ENCODE measurements around the gene CYP19A1. TPM values are rescaled to one million over a fixed set of nuclear protein-coding genes. Genes with fewer than 3 reads are reported as not detected.

Gene CYP19A1
- total RNA-seq, 1 experiment from 2014 or later: 0.77 TPM

- H3K27me3 Mint-ChIP-seq (ENCODE audit: insufficient read depth, unreplicated experiment): no peaks in the 10 kb centered on the region
- TF ChIP-seq, protein P1, sequence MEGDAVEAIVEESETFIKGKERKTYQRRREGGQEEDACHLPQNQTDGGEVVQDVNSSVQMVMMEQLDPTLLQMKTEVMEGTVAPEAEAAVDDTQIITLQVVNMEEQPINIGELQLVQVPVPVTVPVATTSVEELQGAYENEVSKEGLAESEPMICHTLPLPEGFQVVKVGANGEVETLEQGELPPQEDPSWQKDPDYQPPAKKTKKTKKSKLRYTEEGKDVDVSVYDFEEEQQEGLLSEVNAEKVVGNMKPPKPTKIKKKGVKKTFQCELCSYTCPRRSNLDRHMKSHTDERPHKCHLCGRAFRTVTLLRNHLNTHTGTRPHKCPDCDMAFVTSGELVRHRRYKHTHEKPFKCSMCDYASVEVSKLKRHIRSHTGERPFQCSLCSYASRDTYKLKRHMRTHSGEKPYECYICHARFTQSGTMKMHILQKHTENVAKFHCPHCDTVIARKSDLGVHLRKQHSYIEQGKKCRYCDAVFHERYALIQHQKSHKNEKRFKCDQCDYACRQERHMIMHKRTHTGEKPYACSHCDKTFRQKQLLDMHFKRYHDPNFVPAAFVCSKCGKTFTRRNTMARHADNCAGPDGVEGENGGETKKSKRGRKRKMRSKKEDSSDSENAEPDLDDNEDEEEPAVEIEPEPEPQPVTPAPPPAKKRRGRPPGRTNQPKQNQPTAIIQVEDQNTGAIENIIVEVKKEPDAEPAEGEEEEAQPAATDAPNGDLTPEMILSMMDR (IDR thresholded peaks at IDR 0.05; ENCODE audit: insufficient read depth in 1 of 2, low read depth in 1 of 2, low read length in 1 of 2, severe bottlenecking in 1 of 2, unreplicated experiment in 1 of 2): no peak
- H3K36me3 ChIP-seq (ENCODE audit: control insufficient read depth, insufficient read depth, low read length): no peaks in the 10 kb centered on the region
- no peaks in the 10 kb centered on the region for H3K4me1 ChIP-seq
- BruUV-seq (replicated peaks): no TSS peak
- H3K4me1 Mint-ChIP-seq (ENCODE audit: low read depth, unreplicated experiment): no peaks in the 10 kb centered on the region
- H3K27me3 ChIP-seq (replicated peaks; ENCODE audit: control insufficient read depth, insufficient read depth, low read length): no peaks in the 10 kb centered on the region
- no peaks in the 10 kb centered on the region for H3K9me3 Mint-ChIP-seq (ENCODE audit: unreplicated experiment)
- no peak overlapping the region for H3K27ac Mint-ChIP-seq (ENCODE audit: unreplicated experiment)
- H3K9me3 ChIP-seq: no peaks in the 10 kb centered on the region
- H3K4me3 Mint-ChIP-seq (ENCODE audit: unreplicated experiment): no peak overlapping the region
- DNase-seq: no peak
- CTCF ChIA-PET: no interaction called here
- no peak overlapping the region for H3K4me3 ChIP-seq (ENCODE audit: low read depth, low read length)
- POLR2A ChIA-PET: no interaction called here
- H3K36me3 Mint-ChIP-seq (ENCODE audit: insufficient read depth, unreplicated experiment): no peaks in the 10 kb centered on the region
- intact Hi-C loops (cut with micrococcal nuclease; ENCODE audit: unreplicated experiment): no loop called here
These were observed 114.6 kb downstream of the CYP19A1 start for GRCh38 chr15:51223771-51224229.

- TF ChIP-seq, protein P1 (IDR thresholded peaks at IDR 0.05; ENCODE audit: insufficient read depth in 1 of 2, low read depth in 1 of 2, low read length in 1 of 2, severe bottlenecking in 1 of 2, unreplicated experiment in 1 of 2): no peak
- no peaks in the 10 kb centered on the region for H3K4me1 Mint-ChIP-seq (ENCODE audit: low read depth, unreplicated experiment)
- Histone ChIP-seq H3K4me1 (no peaks in the 10 kb centered on the region), H3K27me3 (replicated peaks; ENCODE audit: control insufficient read depth, insufficient read depth, low read length) (no peaks in the 10 kb centered on the region), H3K9me3 (no peaks in the 10 kb centered on the region), H3K36me3 (ENCODE audit: control insufficient read depth, insufficient read depth, low read length) (no peaks in the 10 kb centered on the region), H3K4me3 (ENCODE audit: low read depth, low read length) (no peak overlapping the region)
- intact Hi-C loops (cut with micrococcal nuclease; ENCODE audit: unreplicated experiment): no loop called here
- no peak for DNase-seq
- H3K4me3 Mint-ChIP-seq (ENCODE audit: unreplicated experiment): no peak overlapping the region
- POLR2A ChIA-PET: no interaction called here
- H3K9me3 Mint-ChIP-seq (ENCODE audit: unreplicated experiment): no peaks in the 10 kb centered on the region
- H3K27me3 Mint-ChIP-seq (ENCODE audit: insufficient read depth, unreplicated experiment): no peaks in the 10 kb centered on the region
- H3K27ac Mint-ChIP-seq (ENCODE audit: unreplicated experiment): no peak overlapping the region
- CTCF ChIA-PET: no interaction called here
- no TSS peak for BruUV-seq (replicated peaks)
- no peaks in the 10 kb centered on the region for H3K36me3 Mint-ChIP-seq (ENCODE audit: insufficient read depth, unreplicated experiment)
These were observed 120.0 kb downstream of the CYP19A1 start for GRCh38 chr15:51218299-51218938.

DNA sequence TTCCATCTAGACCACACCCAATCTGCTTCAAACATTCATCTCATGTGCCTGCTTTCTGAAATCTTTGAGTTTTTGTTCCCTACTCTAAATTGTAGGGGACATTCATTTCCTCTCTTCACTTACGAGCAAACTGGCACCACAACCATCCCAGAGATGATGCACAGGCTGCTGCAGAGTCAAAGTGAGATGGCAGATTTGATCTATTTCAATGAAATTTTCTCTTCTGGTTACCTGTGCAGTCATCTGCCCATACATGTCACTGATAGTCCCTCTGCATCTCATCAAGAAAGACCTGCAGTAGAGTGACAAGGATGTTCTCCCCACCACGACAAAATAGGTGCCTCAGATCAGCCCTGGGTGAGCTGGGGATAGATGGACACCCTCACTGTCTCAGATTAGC, 125.5 kb downstream of the CYP19A1 start:
- Mint-ChIP-seq H3K4me3 (ENCODE audit: unreplicated experiment) (no peak overlapping the region), H3K27ac (ENCODE audit: unreplicated experiment) (no peak overlapping the region), H3K27me3 (ENCODE audit: insufficient read depth, unreplicated experiment) (no peaks in the 10 kb centered on the region), H3K9me3 (ENCODE audit: unreplicated experiment) (no peaks in the 10 kb centered on the region), H3K4me1 (ENCODE audit: low read depth, unreplicated experiment) (no peaks in the 10 kb centered on the region), H3K36me3 (ENCODE audit: insufficient read depth, unreplicated experiment) (no peaks in the 10 kb centered on the region)
- no peaks in the 10 kb centered on the region for H3K4me1 ChIP-seq
- no peaks in the 10 kb centered on the region for H3K27me3 ChIP-seq (replicated peaks; ENCODE audit: control insufficient read depth, insufficient read depth, low read length)
- no TSS peak for BruUV-seq (replicated peaks)
- TF ChIP-seq, protein P1 (IDR thresholded peaks at IDR 0.05; ENCODE audit: insufficient read depth in 1 of 2, low read depth in 1 of 2, low read length in 1 of 2, severe bottlenecking in 1 of 2, unreplicated experiment in 1 of 2): no peak
- no peaks in the 10 kb centered on the region for H3K36me3 ChIP-seq (ENCODE audit: control insufficient read depth, insufficient read depth, low read length)
- intact Hi-C loops (cut with micrococcal nuclease; ENCODE audit: unreplicated experiment): no loop called here
- DNase-seq: no peak
- no peak overlapping the region for H3K4me3 ChIP-seq (ENCODE audit: low read depth, low read length)
- POLR2A ChIA-PET: no interaction called here
- CTCF ChIA-PET: no interaction called here
- no peaks in the 10 kb centered on the region for H3K9me3 ChIP-seq

All from Caco-2 (cell line).